Hematopoietic multipotent progenitor cell treated with erythropoietin and hydrocortisone succinate and interleukin-3 and kit ligand, for 15 days (in vitro differentiated cells): ENCODE data around the gene CLCA2.

Source experiments
- DNase-seq: peaks from one replicate; pipeline ENCODE4 v3.0.0-alpha.2; 2015; ENCODE audit warnings: low spot score

Gene CLCA2

GRCh38 chr1:86477682-86478081, 53.7 kb downstream of the CLCA2 start:
- DNase-seq, result no peak

DNA sequence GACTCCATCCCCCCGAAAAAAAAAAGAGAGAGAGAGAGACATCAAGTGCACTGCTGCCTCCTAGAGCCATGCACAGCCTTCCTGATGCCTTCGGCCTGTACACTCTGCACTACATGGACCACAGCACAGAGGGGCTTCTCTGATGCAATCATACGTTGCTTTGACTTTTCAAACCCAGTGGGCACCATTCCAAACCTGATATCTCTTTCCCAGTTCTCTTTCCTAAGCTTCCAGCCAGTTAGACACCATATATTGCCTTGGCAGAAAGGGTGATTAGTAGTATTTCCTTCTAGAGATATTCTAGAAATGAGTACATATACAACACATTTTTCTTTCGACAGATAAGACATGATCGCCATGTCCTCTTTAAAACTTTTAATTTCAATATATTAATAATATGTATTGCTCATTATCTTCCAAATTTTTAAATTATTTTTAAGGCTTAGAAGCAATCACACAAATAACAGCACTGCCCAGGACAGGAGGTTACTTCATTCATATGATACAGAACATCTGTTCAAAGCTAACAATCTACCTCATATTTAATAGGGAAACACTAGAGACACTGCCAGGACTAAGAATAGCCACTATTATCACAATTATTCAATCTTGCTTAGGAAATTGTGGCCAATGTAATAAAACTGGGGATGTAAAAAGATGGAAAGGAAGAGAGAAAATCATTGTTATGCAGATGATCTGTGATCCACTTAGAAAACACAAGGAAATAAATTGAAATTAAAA, 54.6 kb downstream of the CLCA2 start:
- no peak for DNase-seq

GRCh38 chr1:86481966-86482365, 58.0 kb downstream of the CLCA2 start:
- DNase-seq, result no peak

GRCh38 chr1:86487131-86487810, 63.3 kb downstream of the CLCA2 start:
- DNase-seq, result no peak

DNA sequence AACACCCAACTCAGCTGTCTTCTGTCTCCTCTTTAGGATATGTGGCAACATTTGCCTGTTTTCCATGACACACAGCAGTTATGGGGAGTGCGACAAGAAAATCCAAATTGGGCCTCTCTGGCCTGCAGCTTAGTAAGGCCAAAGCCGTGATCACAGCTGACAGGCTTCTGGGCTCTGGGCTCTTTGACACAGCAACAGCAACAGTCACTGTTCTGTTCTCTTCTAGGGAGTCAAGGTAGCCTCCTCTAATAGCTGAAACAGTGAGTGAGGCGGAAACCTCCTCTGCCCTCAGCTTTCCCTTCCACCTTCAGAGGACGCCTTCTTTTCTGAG, 63.8 kb downstream of the CLCA2 start:
- no peak for DNase-seq

DNA sequence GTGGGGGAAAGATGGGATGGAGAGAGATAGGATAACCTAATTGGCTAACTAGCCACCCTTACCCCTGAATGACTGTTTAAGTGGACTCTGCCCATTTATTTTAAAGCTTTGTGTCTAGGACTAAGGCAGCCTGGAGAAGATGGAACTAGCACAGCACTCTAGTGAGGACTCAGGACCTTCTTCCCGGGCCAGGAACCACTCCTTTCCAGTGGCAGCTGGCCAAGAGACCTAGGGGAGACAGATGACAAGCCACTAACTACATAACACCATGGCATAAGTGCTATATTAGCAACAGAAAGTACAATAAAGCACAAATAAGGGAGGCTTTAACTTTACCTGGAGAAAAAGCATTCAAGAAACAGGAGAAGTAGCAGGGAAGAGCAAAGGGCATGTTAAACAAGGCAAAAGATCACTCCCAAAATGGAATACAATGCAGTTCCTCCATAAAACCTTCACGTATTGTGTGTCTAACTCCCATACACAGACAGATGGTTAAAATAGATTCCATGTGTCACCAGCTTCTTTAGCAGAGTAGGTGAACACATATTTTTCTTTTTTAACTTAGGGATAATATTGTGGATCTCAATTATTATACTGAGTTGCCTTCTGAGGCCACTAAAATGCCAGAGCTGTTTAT, 65.4 kb downstream of the CLCA2 start:
- no peak for DNase-seq

DNA sequence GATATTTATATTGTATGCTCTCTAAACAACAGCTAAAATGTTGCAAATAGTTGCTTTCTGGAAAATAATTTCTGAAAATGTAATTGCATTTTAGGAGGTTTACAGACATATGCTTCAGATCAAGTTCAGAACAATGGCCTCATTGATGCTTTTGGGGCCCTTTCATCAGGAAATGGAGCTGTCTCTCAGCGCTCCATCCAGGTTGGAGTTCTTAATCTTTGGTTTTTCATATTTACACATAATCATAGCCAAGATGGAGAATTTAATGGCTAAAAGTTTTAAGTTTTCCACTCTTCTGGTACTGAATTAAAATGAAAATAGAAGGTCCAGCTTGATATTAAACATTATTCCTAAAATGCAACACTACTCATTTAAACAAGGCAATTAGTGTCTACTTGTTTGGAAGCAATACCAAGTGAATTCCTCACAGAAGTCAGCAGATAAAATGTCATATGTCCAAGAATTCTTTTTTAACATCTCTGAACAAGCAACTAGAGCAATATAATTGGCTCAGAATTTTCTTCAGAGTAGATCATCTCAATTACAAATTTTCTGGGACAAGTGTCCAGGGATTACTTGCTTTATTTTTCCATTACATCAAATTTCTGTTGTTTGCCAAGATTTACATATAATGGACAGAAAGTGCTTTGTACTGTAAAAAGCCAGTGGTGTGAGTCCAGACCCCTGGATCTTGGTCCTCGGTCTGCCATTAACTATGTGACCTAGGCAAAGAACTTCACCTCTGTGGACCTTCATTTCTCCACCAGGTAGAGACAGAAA, 67.4 kb downstream of the CLCA2 start:
- no peak for DNase-seq

GRCh38 chr1:86498281-86498680, 74.3 kb downstream of the CLCA2 start:
- DNase-seq, result no peak

GRCh38 chr1:86499987-86500593, 76.1 kb downstream of the CLCA2 start:
- DNase-seq, result peak; percentile 90

- no peak for DNase-seq
These were observed 76.7 kb downstream of the CLCA2 start for GRCh38 chr1:86500714-86501113.

- peak; percentile 8 for DNase-seq
These were observed 78.2 kb downstream of the CLCA2 start for GRCh38 chr1:86502125-86502646.

- no peak for DNase-seq
These were observed 78.9 kb downstream of the CLCA2 start for GRCh38 chr1:86502721-86503405.

DNA sequence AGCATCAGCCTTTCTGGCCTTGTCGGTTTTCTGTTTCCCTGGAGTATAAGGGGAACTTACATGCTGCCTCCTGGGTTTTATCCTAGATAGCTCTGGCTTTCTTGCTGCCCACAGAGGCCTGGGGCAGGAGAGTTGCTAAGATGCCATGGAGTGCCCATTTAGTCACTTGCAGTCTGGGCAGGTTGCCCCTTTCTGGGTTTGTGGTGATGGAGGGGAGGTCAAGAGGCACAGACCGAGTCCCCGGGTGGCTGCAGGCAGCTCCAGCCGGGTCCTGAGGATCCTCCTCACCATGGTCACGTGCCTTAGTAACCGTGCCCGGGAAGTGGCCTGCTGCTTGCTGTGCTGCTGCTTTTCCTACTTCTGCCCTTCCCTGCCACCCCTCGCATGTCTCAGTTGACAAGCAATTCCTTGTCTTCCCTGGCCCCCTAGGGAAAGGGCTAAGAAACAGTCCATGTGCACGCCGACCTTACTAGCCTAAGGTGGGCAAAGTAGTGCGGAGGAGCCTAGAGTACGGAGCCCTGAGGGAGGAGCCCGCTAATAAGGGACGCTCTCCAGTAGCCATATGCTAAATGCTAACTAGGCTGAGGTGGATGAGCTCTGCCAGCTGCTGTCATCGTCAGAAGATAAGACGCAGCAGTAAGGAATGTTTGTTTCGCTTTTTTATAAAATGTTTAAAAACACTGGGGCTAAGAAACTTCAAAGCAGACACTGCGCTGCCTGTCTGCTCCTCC, 79.6 kb downstream of the CLCA2 start:
- DNase-seq, result no peak

- no peak for DNase-seq
These were observed 80.1 kb downstream of the CLCA2 start for GRCh38 chr1:86504137-86504479.

GRCh38 chr1:86504895-86505563, 81.1 kb downstream of the CLCA2 start:
- DNase-seq, result no peak

GRCh38 chr1:86505564-86505902, 81.6 kb downstream of the CLCA2 start:
- no peak for DNase-seq
